Stimulated activated naive CD4-positive, alpha-beta T cell (primary cell): Measurements from ENCODE around the gene LRRC30.

ENCODE experiments used
- DNase-seq, 6 experiments: peaks; one replicate each; lab custom pipeline; 2025; lab: John Stamatoyannopoulos, UW

LRRC30 gene

DNA sequence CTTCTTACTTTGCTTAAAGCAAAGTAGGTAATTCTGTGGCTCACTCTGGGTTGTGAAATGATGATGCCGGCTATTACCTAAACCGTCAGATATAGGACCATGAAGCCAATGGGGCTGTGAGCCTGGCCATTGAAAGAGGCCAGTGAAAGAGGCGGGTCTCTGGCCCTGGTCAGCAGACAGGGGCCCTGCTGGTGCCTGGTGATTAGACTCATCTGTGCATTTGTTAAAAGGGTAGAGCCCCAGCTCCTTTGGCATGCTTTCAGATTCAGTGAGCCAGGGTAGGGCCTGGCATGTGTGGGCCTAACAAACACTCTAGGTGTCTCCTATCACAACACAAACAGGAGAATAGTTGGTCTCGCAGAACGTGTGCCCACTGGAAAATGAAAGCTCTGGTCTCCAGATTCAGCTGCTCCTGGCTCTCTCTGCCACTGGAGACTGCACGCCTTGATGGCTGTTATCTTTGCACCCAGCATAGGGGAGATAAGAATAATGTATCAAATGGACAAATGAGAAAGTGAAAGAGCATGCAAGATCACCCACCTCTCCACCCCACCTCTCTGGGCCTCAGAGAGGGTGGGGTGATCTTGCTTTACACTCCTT, 6.9 kb downstream of the LRRC30 start:
- DNase-seq: no peak

- DNase-seq: no peak
Observed at GRCh38 chr18:7242926-7243325, 12.0 kb downstream of the LRRC30 start.

GRCh38 chr18:7248877-7249276, 18.0 kb downstream of the LRRC30 start:
- no peak for DNase-seq

GRCh38 chr18:7254163-7254562, 23.3 kb downstream of the LRRC30 start:
- no peak for DNase-seq

DNA sequence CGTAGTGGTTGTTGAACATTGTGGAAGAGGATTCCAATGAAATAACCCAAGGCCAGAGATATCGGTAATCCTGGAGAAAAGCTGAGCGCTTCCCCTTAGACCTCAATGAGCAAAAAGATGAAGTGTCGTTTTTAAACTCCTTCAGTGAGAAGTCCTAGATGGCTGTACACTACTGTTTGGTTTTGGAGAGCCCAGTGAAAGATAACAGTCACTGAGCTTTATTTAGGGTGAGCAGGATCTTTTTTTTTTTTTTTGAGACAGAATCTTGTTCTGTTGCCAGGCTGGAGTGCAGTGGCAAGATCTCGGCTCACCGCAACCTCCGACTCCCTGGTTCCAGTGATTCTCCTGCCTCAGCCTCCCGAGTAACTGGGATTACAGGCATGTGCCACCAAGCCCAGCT, 24.2 kb downstream of the LRRC30 start:
- no peak for DNase-seq

DNA sequence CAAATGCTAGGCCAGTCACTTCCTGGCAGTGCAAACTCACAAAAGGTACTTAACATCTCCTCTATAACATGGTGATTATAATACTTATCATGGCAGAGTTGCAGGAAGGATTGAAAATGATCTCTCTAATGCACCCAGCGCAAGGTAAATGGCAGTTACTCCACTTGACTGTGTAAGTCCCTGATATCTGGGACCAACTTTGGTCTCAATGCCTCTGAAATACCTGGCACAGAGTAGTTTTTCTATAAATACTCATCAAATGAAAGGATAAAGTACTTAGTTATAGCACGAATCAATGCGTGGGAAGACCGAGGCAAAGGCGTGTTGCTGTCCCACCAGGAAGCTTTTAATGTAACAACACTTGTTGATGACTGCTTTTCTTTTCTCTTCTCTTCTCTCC, 24.8 kb downstream of the LRRC30 start:
- no peak for DNase-seq

- no peak for DNase-seq
Observed at GRCh38 chr18:7256618-7257425, 25.9 kb downstream of the LRRC30 start.

- DNase-seq: no peak
Observed at GRCh38 chr18:7257426-7257740, 26.5 kb downstream of the LRRC30 start.

DNA sequence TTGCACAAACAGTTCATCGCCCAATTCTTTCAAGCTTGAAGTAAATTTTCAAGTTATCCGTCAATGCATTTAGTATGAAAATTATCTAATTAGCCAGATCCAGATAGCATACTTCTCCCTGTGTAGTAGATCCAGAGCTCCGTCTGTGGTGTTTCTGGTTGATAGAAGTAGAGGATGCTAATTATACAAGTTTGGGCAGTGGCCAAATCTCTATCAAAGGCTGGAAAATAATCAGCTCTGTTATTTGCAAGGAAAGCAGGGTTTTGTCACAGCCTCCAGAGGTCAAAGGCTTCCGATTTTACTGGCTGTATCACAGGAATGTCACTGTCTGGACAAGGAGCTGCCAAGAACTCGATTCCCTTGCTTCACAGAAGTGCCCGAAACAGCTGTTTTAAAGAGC, 28.6 kb downstream of the LRRC30 start:
- DNase-seq: no peak

GRCh38 chr18:7261199-7261598, 30.3 kb downstream of the LRRC30 start:
- DNase-seq: no peak

DNA sequence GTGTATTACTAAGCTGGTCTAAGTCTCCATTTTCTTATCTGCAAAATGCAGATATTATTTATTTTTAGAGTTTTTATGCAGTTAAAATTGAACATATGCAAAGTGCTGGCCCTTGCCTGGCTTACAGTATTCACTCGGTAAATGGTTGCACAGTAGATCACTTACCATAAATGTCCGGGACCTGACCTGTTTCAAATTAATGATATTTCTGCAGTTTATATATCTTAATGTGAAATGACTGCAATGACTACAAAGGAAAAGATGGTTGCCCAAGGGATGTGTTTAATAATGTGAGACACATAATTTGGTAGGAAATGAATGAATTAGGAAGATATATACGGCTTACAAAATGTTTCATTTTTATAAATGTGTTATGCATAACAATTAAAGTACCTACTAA, 37.1 kb downstream of the LRRC30 start:
- DNase-seq: no peak

GRCh38 chr18:7269942-7270341, 39.1 kb downstream of the LRRC30 start:
- no peak for DNase-seq

DNA sequence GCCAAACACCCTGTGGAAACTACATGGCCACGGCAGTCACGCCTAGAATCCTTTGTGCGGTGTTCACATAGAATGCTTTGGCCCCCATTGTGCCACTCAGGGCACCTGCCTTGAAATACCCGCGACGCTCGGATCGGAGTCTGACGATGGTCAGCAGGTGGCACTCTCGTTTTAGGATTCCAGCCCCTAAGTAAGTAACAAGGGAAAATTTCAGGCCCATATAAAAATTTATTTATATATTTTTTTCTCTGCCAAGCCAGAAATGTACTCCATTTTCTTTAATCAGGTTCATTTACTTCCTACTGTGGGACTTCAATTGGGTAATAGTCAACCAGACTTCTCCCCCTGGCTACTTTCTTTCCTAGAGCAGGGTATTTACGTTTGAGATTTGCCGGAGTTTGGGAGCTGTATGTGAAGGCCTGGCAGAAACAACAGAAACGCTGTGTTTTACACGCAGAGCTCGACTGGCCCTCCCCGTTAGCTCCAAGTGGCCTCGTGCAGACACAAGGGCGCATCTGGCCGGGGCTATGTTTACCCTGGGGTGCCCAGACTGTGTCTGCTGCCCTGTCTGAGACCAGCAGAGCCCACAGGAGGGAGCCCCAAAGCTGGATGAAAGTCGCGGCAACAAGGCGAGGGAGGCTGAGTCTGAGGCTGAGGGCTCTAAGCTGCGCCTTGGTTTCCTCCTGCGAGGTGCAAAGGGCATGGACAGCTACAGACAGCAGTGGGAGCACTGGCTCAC, 41.6 kb downstream of the LRRC30 start:
- DNase-seq: no peak

DNA sequence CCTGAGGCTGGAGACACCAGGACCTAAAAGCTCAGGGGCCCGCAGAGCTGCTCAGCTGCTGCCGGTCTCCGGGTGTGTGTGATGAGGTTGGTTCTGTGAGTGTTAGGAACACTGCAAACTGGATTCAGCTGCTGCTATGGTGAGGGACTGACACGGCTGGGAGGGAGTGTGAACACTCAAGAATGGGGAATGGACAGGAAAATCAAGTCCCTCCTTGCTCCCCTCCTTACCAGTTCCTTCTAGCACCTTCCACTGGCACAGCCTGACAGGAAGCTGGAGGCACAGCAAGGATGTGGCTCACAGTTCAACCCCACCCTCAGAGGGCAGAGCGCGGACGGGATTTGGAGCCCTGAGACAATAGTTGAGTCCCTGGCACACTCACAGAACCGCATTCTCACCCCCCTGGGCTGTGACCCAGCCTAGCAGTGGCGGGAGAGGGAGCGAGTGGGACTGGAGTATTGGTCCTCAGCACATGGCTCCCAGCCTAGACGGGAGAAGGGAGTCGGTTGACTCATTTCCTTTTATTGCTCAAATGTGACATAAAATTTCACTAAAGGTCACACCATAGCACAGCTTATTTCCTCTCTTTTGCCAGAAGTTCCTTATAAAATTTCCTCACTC, 42.5 kb downstream of the LRRC30 start:
- no peak for DNase-seq

DNA sequence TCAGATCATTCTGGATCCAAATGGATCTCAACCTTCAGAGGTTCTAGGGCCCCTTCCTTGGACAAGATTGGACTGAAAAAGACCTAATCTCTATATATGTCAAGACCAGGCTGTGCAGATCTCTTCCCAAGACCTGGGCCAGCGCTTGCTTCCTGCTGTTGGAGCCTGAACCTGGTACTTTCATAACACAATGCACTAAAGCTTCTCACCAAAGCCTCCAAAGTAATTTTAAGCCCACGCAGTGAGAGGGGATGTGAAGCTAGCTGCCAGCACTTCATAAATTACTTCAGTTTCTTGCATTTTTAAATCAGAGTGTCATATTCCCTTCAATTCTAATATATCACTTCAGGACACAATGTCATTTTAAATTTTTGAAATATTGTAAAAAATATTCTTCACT, 50.7 kb downstream of the LRRC30 start:
- DNase-seq: no peak
